Stimulated activated CD8-positive, alpha-beta memory T cell treated with anti-CD3 and anti-CD28 coated beads, Interleukin-4, amount 100 ng/mL, for 24 hours (primary cell): Measurements from ENCODE around the gene POGK.
A peak's percentile ranks its signal among the peaks of the same experiment; 100 is the strongest.
"Not testable (repeated sequence)": the region's sequence is repeated elsewhere in the genome, so short reads cannot be mapped to it uniquely, and the experiment has no call there.

Experiments
- DNase-seq: peaks from one replicate; pipeline ENCODE4 v3.0.0-alpha.2; 2020; ENCODE audit warnings: low read depth

The POGK gene, protein sequence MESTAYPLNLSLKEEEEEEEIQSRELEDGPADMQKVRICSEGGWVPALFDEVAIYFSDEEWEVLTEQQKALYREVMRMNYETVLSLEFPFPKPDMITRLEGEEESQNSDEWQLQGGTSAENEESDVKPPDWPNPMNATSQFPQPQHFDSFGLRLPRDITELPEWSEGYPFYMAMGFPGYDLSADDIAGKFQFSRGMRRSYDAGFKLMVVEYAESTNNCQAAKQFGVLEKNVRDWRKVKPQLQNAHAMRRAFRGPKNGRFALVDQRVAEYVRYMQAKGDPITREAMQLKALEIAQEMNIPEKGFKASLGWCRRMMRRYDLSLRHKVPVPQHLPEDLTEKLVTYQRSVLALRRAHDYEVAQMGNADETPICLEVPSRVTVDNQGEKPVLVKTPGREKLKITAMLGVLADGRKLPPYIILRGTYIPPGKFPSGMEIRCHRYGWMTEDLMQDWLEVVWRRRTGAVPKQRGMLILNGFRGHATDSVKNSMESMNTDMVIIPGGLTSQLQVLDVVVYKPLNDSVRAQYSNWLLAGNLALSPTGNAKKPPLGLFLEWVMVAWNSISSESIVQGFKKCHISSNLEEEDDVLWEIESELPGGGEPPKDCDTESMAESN

DNA sequence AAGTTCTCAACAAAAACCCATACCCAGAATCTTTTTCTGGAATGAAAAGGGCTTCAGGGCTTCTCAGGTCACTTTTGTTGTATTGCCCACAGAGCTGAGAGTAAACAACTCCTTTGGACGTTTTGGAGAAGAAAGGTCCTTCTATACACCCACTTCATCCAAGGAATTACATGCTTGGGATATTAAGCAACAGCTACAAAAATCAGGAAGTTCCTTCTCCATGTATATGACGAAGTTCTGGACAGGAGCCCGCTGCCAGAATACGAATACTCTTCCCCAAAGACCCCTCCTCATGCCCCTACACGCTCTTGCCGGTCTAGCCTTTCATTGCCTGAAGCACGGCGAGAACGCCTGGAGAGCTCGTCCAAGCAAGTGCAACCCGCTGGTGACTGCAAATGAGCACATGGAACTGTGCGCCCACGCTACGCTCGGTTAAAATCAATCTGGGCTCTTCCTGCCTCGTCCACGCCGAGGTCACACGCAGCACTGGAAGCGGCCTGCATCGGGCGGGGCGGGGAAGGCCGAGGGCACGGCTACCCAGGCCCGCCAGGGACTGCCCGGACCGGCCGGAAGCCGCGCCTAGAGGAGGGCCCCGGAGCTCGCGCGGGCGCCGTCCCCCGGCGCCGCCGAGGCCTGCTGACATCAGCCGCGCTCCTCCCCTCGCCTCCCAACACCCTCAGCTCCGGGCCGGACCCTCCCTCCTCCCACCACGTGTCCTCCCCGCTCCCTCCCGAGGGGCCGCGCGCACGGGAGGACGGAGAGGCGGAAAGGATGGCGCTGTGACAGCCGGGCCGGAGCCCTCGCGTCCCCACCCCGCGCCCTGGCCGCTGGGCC, at the start of gene POGK:
TSS of gene POGK (plus strand) at position 710 of the 834 bp plus-strand sequence. CDS start 1,482 bp downstream, outside the sequence.
- DNase-seq = peak; percentile 81

DNA sequence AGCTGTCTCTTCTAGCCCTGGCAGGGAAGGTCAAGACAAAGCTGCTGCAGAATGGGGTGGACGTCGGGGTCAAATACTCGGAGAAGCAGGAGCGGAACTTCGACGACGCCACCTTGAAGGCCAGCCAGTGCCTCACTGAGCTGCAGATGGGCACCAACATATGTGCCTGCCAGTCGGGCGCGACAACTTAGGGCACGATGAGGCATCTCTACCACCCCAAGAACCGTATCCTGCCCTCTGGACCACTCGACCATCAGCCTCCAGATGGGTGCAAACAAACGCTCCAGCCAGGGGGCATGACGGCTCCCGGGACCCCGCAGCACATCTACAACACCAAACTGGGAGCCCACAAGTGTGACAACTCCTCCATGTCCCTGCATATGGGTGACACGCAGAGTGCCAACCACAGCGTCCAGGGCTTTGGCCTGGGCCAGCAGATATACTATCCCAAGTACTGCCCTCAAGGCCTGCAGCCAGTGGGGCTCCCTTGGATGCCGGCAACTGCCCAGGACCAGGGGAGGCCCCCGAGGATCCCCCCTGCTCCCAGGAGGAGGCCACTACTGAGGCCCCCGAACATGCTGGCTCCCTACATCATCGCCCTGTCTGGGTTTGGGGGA, 42.5 kb upstream of the POGK start:
- no peak for DNase-seq

DNA sequence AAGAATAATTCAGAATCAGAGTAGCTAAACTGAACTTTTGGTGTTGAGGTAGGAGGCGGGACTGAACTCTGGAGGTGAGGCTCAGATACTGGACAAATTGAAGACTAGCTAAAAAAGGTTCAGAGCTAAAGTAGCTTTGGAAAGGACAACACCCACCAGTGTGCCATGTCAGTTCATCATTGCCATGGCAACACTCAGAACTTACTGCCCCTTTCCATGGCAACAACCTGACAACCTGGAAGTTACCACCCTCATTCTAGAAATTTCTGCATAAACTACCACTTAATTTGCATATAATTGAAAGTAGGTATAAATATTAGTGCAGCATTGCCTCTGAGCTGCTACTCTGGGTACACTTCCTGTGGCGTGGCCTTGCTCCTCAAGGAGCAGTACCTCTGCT, 30.3 kb upstream of the POGK start:
- DNase-seq = no peak

DNA sequence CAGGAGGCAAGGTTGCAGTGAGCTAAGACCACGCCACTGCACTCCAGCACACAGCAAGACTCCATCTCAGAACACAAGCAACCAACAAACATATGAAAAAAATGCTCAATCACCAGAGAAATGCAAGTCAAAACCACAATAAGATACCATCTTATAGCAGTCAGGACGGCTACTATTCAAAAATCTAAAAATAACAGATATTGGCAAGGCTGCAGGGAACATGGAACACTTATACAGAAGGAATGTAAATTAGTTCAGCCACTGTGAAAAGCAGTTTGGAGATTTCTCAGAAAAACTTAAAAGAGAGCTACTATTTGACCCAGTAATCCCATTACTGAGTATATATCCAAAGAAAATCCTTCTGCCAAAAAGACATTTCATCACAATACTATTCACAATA, 27.6 kb upstream of the POGK start:
- DNase-seq = no peak

DNA sequence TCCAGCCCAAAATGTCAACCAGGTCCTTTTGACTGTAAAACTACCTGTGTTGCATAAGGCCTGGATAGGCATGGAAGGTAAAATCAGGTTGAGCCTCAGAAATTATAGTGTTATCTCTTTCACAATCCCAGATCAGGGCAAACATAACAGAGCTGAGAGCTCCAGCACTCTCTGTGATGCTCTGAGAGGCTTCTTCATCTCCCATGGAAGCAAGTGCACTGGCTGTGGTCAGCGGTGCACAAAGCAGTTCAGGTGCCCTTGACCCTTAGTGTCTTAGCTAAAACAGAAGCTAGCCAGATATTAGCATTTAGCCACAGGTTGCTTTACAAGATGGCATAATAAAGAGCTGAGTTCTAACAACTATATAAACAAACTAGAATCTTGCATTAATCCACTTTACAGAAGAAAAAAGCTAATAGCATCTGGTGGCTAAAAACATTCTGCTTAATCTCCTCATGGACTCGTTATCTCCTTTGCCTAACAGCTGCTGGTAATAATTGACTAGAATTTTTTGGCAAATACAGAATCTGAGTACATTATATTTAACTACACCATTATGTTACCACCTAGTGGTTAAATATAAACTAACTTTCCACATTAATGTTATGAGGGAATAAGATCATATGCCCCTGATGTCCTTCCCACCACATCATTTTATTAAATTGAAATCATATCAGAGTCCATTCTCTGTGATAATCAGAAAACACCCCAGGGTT, 25.6 kb upstream of the POGK start:
- no peak for DNase-seq

DNA sequence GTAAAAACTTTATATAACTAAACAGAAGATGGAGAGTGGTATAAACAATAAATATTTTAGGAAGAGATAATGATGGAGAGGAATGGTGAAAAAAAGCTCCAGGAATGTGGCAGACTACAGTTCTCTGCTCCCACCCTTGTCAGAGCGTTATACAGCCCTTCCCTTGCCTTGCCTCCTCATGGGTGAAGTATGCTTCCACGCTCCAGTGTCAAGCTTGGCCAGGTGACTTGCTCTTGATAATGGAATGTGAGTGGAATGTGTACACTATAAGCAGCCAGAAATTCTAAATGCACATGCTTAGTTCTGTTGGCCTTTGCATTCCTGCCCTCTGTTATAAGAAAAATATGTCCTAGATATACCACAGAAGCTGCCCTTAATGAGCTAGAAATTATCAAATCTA, 24.7 kb upstream of the POGK start:
- no peak for DNase-seq

DNA sequence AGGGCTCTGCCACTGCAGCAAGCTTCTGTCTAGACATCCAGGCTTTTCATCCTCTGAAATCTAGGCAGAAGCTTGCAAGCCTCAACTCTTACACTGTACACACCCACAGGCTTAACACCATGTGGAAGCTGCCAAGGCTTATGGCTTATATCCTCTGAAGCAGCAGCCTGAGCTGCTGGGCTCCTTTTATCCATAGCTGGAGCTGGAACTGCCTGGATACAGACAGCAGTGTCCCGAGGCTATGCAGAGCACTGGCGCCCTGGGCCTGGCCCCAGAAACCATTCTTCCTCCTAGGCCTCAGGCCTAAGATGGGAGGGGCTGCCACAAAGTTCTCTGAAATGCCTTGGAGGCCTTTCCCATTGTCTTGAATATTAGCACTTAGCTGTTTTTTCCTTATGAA, 19.3 kb upstream of the POGK start:
- DNase-seq = no peak

DNA sequence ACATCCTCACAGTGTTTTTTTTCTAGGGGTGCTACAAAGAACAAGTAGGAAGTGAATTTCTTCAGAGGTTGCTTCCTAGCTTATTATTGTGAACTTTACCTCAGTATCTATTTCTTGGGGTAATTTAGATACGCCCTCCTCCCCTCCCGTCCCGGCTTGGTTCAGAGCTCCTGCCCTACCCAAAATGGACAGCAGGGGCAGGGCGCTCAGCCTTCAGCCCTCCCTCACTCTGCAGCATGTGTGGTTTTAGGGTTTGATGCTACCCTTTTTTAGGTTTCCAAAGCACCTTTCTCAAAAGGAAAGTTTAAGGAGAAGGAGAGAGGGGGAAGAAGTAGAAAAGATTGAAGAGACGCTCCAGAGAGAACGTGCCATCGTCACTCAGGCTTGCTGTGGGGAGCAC, 16.9 kb upstream of the POGK start:
- no peak for DNase-seq

DNA sequence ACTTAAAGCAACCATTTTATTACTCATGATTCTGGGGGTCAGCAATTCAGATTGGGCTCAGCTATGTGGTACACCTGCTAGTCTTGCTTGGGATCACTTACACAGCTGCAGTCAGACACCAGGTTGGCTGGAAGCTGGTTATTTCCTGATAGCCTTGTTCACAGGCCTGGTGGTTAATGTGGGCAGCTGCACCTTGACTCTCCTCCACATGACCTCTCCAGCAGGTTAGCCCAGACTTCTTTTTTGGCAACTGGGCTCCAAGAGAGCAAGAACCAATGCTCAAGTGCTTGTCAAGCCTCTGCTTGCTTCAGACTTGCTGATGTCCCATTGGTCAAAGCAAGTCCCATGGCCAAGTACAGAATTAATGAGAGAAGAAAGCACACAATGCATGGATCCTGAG, 11.8 kb upstream of the POGK start:
- DNase-seq = no peak

DNA sequence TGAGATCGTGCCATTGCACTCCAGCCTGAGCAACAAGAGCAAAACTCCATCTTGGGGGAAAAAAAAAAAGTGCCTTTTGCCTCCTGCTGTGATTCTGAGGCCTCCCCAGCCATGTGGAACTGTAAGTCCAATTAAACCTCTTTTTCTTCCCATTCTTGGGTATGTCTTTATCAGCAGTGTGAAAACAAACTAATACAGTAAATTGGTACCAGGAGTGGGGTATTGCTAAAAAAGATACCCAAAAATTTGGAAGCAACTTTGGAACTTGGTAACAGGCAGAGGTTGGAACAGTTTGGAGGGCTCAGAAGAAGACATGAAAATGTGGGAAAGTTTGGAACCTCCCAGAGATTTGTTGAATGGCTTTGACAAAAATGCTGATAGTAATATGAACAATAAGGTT, 9.5 kb upstream of the POGK start:
- not testable (repeated sequence) for DNase-seq

DNA sequence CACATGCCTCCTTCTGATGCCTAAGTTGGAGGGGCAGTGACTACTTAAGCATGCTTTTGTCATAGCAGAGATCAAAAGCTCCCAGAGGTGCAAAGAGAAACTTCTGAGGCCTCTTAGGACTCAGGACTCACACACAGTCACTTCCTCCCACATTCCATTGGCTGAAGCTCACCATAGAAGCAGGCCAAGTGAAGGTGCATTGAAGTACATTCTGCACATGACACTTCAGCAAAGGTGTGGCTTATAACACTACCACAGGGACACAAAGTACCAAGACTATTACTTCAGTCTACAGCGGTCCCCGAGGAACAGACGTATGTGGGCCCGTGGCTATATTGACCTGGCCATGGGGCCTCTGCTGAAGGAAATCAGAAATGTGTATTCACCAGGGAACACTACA, 2.5 kb upstream of the POGK start:
- no peak for DNase-seq

DNA sequence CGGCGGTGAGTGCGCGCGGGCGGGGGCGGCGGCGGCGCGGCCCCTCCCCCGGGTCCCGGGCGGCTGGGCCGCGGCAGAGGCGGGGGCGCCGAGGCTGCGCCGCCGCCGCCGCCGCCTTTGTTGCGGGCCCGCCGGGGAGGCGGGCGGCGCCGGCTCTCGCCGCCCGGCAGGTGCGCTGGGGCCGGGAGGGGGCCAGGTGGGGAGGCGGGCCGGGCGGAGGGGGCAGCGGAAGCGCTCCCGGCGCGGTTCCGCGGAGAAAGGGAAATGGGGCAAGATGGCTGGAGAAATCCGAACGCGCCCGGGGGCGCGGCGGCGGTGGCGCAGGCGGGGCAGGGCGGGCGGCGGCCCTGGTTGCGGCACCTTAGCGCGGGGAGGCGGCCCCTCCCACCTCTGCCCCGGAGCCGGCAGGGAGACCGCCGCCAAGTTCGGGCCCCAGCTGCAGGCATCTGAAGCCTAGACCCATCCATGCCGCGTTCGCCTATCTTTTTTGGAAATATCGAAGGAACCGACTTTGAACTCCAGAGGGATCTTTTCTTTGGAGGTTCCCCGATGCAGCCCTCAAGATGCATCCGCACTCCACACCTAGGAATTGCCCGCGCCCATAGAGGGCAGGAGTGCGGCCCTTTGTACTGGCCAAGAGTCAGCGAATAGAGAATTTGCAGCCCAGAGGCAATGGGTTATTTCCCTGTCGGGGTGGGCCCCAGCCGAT, 479 bp downstream of the POGK start:
- DNase-seq = peak; percentile 44

DNA sequence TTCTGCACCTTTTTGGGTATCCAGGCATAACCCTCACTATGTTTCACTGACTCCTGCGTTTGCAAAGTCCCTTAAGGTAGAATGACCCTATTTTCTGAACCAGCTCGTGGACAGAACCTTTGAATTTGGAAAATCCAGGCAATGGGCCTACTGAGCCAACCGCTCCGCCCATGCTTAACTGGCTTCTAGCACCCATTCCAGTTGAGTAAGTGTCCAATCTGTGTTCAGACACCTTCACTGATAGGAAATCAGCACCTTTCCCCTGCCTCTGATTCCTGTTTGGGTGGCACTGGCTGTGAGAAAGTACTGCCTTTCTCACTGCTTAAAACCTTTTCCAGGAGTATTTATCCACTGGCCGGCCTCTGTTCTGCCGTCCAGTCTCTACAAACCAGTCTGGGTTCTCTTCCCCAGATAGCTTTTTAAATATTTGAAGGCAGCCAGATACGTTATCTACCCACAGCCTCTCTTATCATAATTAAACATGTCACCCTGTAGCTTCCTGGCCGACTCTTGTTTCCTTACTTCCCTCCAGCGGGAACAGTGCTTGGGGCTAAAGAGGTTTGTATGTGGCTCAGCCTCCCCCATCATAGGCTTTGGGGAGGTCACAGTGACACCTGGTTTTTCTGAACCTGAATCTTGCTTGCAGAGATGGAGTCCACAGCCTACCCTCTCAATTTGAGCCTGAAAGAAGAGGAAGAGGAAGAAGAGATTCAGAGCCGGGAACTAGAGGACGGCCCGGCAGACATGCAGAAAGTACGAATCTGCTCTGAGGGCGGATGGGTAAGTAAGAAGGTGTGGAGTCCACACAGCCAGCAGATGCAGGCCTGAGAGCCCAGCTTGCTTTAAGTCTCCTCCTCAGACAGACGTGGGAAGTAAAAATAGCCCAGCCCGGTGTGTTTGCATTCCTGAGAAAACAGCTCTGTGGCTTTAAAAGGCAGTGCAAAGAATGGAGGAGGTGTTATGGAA, 1.3 kb downstream of the POGK start:
- no peak for DNase-seq

DNA sequence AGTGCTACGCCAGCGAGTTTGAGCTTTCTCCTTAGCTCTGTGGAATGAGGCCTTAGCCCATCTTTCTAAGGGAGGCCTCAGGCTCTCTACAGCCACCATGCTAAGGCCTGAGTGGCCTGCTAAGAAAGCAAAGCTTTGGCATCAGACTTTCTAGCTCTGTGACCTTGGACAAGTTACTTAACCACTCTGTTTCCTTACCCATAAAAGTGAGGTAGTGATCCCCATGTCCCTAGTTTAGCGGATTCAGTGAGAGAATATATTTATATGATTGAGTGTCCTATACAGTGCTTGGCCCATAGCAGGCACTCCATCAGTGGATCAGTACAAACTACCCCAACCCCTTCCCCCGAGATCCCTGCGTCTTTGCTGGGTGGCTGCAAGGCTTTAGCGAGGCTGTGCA, 4.0 kb downstream of the POGK start:
- no peak for DNase-seq

DNA sequence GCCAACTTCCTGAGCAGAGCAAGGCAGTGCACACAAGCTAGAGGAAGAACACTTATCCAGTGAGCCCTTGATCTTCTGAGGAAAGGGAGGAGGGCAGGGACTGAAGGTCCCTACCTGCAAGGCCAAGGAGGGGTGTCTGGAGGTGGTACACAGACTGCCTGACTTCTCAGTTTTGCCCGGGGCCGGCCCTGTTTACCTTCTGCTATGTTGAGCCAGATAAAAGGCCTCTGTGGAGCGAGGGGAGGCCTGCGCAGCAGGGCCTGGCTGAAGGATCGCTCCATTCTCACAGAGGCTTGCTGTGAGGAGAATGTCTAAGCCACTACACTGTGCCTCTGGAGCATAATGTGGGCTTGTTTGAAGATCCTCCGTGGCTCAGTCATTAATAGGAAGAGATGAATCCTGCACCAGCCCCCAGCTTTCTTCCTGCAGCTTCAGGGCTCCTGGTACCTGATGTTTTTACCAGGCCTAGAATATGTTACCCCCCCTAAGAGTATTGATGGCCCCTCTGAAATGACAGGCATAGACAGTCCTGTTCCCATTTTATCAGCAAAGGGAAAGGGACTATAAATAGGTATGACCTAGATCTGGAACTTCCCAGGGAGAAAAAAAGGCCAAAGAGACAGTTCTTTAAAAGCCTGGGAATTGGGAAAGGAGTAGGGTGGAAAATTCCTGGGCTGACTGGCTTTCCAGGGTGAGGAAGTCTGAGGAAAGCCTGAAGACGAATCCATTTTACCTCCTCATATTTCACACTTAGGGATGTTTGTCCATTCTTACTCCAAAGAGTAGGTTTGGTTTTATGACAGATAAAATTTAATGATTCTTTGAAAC, 4.7 kb downstream of the POGK start:
- no peak for DNase-seq

DNA sequence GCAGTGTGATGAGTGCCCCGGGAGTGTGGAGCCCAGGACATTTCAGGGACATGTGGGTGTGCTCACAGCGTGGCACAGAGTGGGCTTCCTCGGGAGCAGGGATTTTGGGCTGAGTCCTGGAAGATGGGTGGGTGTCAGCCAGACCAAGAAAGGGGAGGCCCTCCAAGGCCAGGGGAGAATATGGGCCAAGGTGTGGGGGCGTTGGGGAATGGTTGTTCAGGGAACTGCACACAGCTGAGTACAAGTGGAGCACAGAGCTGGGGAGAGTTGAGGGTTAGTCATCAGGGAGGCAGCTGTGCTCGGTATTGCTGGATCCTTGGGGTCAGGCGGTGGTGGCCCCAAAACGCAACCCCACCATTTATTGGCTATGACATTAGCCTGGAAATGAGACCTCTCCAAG, 5.5 kb downstream of the POGK start:
- DNase-seq = no peak

DNA sequence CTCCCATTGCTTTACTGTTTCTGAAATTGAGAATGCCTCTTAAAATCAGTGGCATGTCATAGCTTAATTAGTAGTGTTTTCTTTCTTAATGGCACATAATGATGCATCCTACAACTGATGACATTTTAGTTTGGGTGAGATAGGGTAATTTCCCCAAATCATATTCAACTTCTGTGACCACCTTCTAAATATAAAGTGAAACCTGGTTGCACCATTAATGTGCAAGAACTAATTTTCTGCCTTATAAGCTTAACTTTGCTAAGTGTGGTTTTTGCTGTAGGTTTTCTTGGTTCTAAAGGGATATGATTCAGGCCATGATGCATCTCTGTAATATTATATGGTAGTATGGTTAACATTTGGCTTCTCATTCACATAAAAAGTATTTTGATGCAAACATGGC, 8.9 kb downstream of the POGK start:
- no peak for DNase-seq

DNA sequence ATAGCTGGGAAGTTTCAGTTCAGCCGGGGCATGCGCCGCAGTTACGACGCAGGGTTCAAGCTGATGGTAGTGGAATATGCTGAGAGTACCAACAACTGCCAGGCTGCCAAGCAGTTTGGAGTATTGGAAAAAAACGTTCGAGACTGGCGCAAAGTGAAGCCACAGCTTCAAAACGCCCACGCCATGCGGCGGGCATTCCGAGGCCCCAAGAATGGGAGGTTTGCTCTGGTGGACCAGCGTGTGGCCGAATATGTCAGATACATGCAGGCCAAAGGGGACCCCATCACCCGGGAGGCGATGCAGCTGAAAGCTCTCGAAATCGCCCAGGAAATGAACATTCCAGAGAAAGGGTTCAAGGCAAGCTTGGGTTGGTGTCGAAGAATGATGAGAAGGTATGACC, 9.9 kb downstream of the POGK start:
- no peak for DNase-seq

DNA sequence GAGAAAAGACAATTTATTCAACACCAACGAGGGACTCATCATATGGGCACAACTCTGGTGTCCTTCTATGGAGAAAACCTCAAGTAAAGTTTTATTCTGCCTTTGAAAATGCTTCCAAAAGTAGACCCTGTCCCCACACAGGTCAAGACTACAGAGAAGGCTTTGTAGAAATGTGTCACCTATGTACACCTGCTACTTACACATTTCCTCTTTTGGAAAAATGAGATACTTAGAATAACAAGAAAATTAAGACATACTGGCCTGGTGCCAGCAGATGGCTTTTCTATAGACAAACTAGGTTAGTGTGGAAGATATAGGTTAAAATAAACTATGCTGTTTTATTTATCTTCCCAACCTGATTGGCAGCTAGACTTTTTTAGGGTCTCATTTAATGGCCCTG, 13.6 kb downstream of the POGK start:
- DNase-seq = no peak
